HG03097 (cell line): ENCODE measurements around the gene CDC25B.

Experiments
- ATAC-seq: cut with Tn5 transposase; IDR thresholded peaks from one replicate; pipeline ENCODE4 v1.9.1; 2021; ENCODE audit not compliant: unreplicated experiment, low FRiP score

The CDC25B gene

GRCh38 chr20:3795511-3796468, at the start of gene CDC25B:
Gene CDC25B, plus strand, starts transcription at chr20:3796310. Its CDS starts 222 bp downstream, at chr20:3796532.
- peak; percentile 49 for ATAC-seq

GRCh38 chr20:3747471-3747870, 48.6 kb upstream of the CDC25B start:
- no peak for ATAC-seq

- ATAC-seq: no peak
Observed at GRCh38 chr20:3748073-3748472, 48.0 kb upstream of the CDC25B start.

- no peak for ATAC-seq
Observed at GRCh38 chr20:3749087-3749688, 46.9 kb upstream of the CDC25B start.

GRCh38 chr20:3749689-3750531, 46.2 kb upstream of the CDC25B start:
- ATAC-seq: no peak

GRCh38 chr20:3751305-3751674, 44.8 kb upstream of the CDC25B start:
- no peak for ATAC-seq

GRCh38 chr20:3751675-3752385, 44.3 kb upstream of the CDC25B start:
- no peak for ATAC-seq

- no peak for ATAC-seq
Observed at GRCh38 chr20:3752386-3752759, 43.7 kb upstream of the CDC25B start.

- ATAC-seq: no peak
Observed at GRCh38 chr20:3753098-3753497, 43.0 kb upstream of the CDC25B start.

- ATAC-seq: no peak
Observed at GRCh38 chr20:3753501-3754275, 42.4 kb upstream of the CDC25B start.

- ATAC-seq: no peak
Observed at GRCh38 chr20:3754276-3754630, 41.9 kb upstream of the CDC25B start.

GRCh38 chr20:3755269-3755668, 40.8 kb upstream of the CDC25B start:
- no peak for ATAC-seq

GRCh38 chr20:3755814-3756480, 40.2 kb upstream of the CDC25B start:
- no peak for ATAC-seq

- no peak for ATAC-seq
Observed at GRCh38 chr20:3757268-3757667, 38.8 kb upstream of the CDC25B start.

GRCh38 chr20:3758566-3758965, 37.5 kb upstream of the CDC25B start:
- ATAC-seq: no peak

- no peak for ATAC-seq
Observed at GRCh38 chr20:3759316-3759823, 36.7 kb upstream of the CDC25B start.

GRCh38 chr20:3759884-3760283, 36.2 kb upstream of the CDC25B start:
- no peak for ATAC-seq

GRCh38 chr20:3760655-3761348, 35.3 kb upstream of the CDC25B start:
- no peak for ATAC-seq
